Tibial nerve (tissue), 4 donors: ENCODE data around the gene GSTK1. TPM values are rescaled to one million over a fixed set of nuclear protein-coding genes. Genes with fewer than 3 reads are reported as not detected.

Experiments used
- DNase-seq, 2 donors: peaks; one replicate each; pipeline ENCODE4 v3.0.0-alpha.2; 2019; ENCODE audit warnings: low spot score in 2 of 2
- H3K27ac ChIP-seq, 4 donors: fragments of 200-600 bp; sonication (generic) in 3 of 4; one replicate each; pipeline ENCODE4 v1.5.1; 2017 to 2019; ENCODE audit warnings: mild to moderate bottlenecking in 1 of 4
- H3K27me3 ChIP-seq, 2 donors: fragments of 200-600 bp; sonication (generic) in 1 of 2; one replicate each; pipeline versions ENCODE4 v1.5.1 to v1.6.0; 2017 to 2019
- H3K36me3 ChIP-seq, 3 donors: fragments of 200-600 bp; sonication (generic); one replicate each; pipeline ENCODE4 v1.5.1; 2018 to 2019
- H3K4me1 ChIP-seq, 4 donors: fragments of 200-600 bp; sonication (generic) in 3 of 4; one replicate each; pipeline ENCODE4 v1.5.1; 2017 to 2019
- H3K4me3 ChIP-seq, 4 donors: fragments of 200-600 bp; sonication (generic) in 3 of 4; one replicate each; pipeline ENCODE4 v1.5.1; 2017 to 2019; ENCODE audit warnings: mild to moderate bottlenecking in 1 of 4, moderate library complexity in 1 of 4
- H3K9me3 ChIP-seq, 4 donors: fragments of 200-600 bp; sonication (generic) in 3 of 4; one replicate each; pipeline ENCODE4 v1.5.1; 2017 to 2019
- EP300 ChIP-seq, 2 donors: sonication (generic); formaldehyde crosslinking; IDR thresholded peaks; one replicate each; pipeline ENCODE4 v1.6.1; 2017; ENCODE audit warnings: antibody characterized with exemption in 2 of 2, mild to moderate bottlenecking in 1 of 2
- POLR2A ChIP-seq, 2 donors: fragments of 450-650 bp; IDR thresholded peaks; one replicate each; pipeline ENCODE4 v1.6.1; 2017; ENCODE audit warnings: antibody characterized with exemption in 2 of 2, mild to moderate bottlenecking in 2 of 2, moderate library complexity in 2 of 2
- WGBS, 2 donors: methylation state at CpG; one replicate each; pipeline ENCODE4 v1.1.5; 2018; 5-methylcytosine and 5-hydroxymethylcytosine counted together
- total RNA-seq, 4 donors: library from RNA; depleted of rRNA; stranded (reverse); fragments of >200 nt; gene quantifications; one replicate each; pipeline ENCODE4 v1.1.0, GENCODE V29; 2016
- TF ChIP-seq, protein P1 (sequence below), 5 experiments: fragments of 200-600 bp in 3 of 5; fragments of 450-650 bp in 2 of 5; sonication (generic) in 3 of 5; IDR thresholded peaks; one replicate each; pipeline ENCODE4 v1.5.1; 2016 to 2019; ENCODE audit warnings: antibody characterized with exemption in 5 of 5, mild to moderate bottlenecking in 3 of 5, moderate library complexity in 2 of 5

The GSTK1 gene
- total RNA-seq, 4 donors from 2014 or later: 149 to 202 (median 161) TPM

DNA sequence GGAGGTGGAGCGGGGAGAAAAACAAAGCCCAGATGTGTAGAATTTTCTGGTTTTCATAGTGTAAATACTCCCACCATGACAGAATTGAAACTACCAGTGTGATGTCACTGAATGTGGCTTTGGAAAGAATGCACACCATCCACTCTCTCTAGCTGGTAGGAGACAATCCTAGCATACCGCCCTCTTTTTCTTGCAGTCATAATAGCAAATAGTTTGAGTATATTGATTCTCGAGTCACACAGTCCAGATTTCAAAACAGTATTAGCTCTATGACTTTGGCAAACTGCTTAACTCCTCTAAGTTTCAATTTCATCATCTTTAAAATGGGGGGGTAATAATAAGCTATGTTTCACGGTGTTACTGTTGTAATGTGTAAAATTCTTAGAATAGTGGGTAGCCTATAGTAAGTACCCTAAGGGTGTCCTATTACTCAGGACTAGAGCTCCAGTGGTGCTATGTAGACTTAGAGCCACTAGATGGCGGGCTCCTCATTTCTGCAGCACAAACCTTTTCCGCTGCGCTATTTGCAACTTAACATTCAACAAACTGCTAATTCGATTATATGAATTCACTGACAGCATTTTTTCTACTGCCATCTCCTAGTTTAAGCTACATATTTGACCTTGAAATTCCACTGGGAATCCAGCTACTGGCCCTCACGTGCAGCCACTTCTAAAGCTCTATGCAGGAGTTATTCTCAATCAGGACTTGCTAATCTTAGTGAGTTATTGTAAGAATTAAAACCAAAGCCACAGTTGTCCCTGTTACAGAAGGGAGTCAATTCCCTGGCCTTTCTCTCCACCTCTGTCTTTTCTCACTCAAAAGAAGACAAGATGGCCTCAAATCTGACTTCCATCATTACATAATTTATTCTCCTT, 22.7 kb upstream of the GSTK1 start:
- peaks cover 0 to 24% (median 7%) of the 10 kb centered on the region in 4 donors for H3K4me1 ChIP-seq
- H3K27ac ChIP-seq: peak overlapping the region in 3 of 4 donors; percentile 15 to 75 (median 31)
- no peak overlapping the region for H3K4me3 ChIP-seq
- peak; percentile 61 to 77 for DNase-seq
- TF ChIP-seq EP300 (IDR thresholded peaks at IDR 0.05): no peak
- TF ChIP-seq, protein P1, sequence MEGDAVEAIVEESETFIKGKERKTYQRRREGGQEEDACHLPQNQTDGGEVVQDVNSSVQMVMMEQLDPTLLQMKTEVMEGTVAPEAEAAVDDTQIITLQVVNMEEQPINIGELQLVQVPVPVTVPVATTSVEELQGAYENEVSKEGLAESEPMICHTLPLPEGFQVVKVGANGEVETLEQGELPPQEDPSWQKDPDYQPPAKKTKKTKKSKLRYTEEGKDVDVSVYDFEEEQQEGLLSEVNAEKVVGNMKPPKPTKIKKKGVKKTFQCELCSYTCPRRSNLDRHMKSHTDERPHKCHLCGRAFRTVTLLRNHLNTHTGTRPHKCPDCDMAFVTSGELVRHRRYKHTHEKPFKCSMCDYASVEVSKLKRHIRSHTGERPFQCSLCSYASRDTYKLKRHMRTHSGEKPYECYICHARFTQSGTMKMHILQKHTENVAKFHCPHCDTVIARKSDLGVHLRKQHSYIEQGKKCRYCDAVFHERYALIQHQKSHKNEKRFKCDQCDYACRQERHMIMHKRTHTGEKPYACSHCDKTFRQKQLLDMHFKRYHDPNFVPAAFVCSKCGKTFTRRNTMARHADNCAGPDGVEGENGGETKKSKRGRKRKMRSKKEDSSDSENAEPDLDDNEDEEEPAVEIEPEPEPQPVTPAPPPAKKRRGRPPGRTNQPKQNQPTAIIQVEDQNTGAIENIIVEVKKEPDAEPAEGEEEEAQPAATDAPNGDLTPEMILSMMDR (IDR thresholded peaks at IDR 0.05): peak; percentile 82 to 94 (median 88)
- peaks cover 0 to 20% (median 1%) of the 10 kb centered on the region in 4 donors for H3K9me3 ChIP-seq
- H3K27me3 ChIP-seq: no peaks in the 10 kb centered on the region
- 16 to 17% methylated on average over 9 of the region's 9 CpGs for WGBS, 2 donors
- no peaks in the 10 kb centered on the region for H3K36me3 ChIP-seq

DNA sequence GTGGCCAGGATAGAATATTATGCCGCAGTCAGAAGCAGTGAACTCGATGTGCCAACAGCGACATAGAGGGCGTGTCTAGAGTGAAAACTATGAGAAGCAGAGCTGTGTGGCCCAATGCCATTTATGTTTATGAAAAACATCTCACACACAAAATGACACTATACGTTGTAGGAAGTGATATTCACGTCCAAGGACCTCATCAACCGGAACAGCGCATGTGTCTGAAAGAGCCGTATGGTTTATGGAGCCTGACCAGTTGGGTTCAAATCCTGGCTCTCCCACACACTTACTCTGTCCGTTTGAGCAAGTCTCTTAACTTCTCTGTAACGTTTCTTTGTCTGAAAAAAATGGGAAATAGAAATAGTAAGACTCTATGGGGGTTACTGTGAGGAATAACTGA, 20.9 kb upstream of the GSTK1 start:
- no peak overlapping the region for H3K27ac ChIP-seq
- H3K4me3 ChIP-seq: no peak overlapping the region
- 84 to 86% methylated on average over 11 of the region's 11 CpGs for WGBS, 2 donors
- H3K27me3 ChIP-seq: no peaks in the 10 kb centered on the region
- TF ChIP-seq, protein P1 (IDR thresholded peaks at IDR 0.05): no peak
- TF ChIP-seq EP300 (IDR thresholded peaks at IDR 0.05) (no peak), POLR2A (IDR thresholded peaks at IDR 0.05) (no peak)
- no peaks in the 10 kb centered on the region for H3K36me3 ChIP-seq
- H3K9me3 ChIP-seq: peaks cover 0 to 6% (median 0%) of the 10 kb centered on the region in 4 donors
- H3K4me1 ChIP-seq: peaks cover 0 to 24% (median 7%) of the 10 kb centered on the region in 4 donors
- no peak for DNase-seq

GRCh38 chr7:143243111-143243510, 20.1 kb upstream of the GSTK1 start:
- no peaks in the 10 kb centered on the region for H3K36me3 ChIP-seq
- no peaks in the 10 kb centered on the region for H3K27me3 ChIP-seq
- no peak overlapping the region for H3K4me3 ChIP-seq
- TF ChIP-seq EP300 (IDR thresholded peaks at IDR 0.05): no peak
- TF ChIP-seq POLR2A (IDR thresholded peaks at IDR 0.05): no peak
- TF ChIP-seq, protein P1 (IDR thresholded peaks at IDR 0.05): no peak
- H3K4me1 ChIP-seq: peaks cover 0 to 24% (median 7%) of the 10 kb centered on the region in 4 donors
- H3K27ac ChIP-seq: no peak overlapping the region
- 59 to 63% methylated on average over 7 of the region's 7 CpGs for WGBS, 2 donors
- no peaks in the 10 kb centered on the region for H3K9me3 ChIP-seq
- no peak for DNase-seq

DNA sequence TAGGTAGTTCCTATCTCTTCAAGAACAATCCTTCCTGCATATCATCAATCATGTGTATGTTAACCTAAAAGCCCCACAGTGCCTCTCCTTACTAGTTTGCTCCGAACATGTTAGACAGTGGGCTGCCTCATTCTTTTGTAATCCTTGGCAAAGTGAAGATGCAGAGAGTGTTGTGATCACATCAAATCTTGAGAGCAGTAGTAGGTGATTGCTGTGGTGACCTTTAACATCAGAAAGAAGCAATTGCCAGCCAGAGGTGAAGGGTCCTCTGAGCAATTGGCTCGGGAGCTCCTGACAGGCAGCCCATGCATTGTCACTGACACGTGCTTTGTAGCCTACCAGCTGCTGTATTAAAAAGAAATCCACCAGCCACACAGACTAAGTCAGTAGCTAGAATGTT, 19.6 kb upstream of the GSTK1 start:
- Histone ChIP-seq H3K36me3 (no peaks in the 10 kb centered on the region), H3K9me3 (no peaks in the 10 kb centered on the region), H3K27ac (no peak overlapping the region), H3K27me3 (no peaks in the 10 kb centered on the region), H3K4me1 (peaks cover 0 to 24% (median 7%) of the 10 kb centered on the region in 4 donors), H3K4me3 (no peak overlapping the region)
- TF ChIP-seq POLR2A (IDR thresholded peaks at IDR 0.05): no peak
- TF ChIP-seq, protein P1 (IDR thresholded peaks at IDR 0.05): no peak
- 40 to 49% methylated on average over 3 of the region's 3 CpGs for WGBS, 2 donors
- DNase-seq: no peak

GRCh38 chr7:143244321-143244720, 18.9 kb upstream of the GSTK1 start:
- H3K4me1 ChIP-seq: peaks cover 0 to 24% (median 7%) of the 10 kb centered on the region in 4 donors
- no peaks in the 10 kb centered on the region for H3K36me3 ChIP-seq
- no peaks in the 10 kb centered on the region for H3K27me3 ChIP-seq
- TF ChIP-seq POLR2A (IDR thresholded peaks at IDR 0.05) (no peak), EP300 (IDR thresholded peaks at IDR 0.05) (no peak)
- TF ChIP-seq, protein P1 (IDR thresholded peaks at IDR 0.05): no peak
- no peaks in the 10 kb centered on the region for H3K9me3 ChIP-seq
- 53 to 66% methylated on average over 1 of the region's 1 CpG for WGBS, 2 donors
- H3K27ac ChIP-seq: no peak overlapping the region
- DNase-seq: no peak
- H3K4me3 ChIP-seq: no peak overlapping the region
